GM18517 (cell line): ENCODE results near the gene ACTRT3.

Experiments used
- ATAC-seq: cut with Tn5 transposase; IDR thresholded peaks from one replicate; pipeline ENCODE4 v1.9.1; 2021; ENCODE audit warnings: mild to moderate bottlenecking, moderate library complexity; ENCODE audit not compliant: unreplicated experiment

The ACTRT3 gene

GRCh38 chr3:169769287-169770181 is at the start of gene ACTRT3:
Gene ACTRT3 (minus strand): TSS chr3:169769561. CDS start chr3:169769520, 41 bp downstream.
- ATAC-seq = peak; percentile 20

GRCh38 chr3:169818316-169818715 is 49.0 kb upstream of the ACTRT3 start:
- no peak for ATAC-seq

GRCh38 chr3:169815590-169816150 is 46.3 kb upstream of the ACTRT3 start:
- no peak for ATAC-seq

GRCh38 chr3:169813757-169814517 is 44.6 kb upstream of the ACTRT3 start:
- peak; percentile 92 for ATAC-seq

GRCh38 chr3:169813278-169813677 is 43.9 kb upstream of the ACTRT3 start:
- no peak for ATAC-seq

GRCh38 chr3:169812332-169813235 is 43.2 kb upstream of the ACTRT3 start, which contains the start of the genes LRRC34 and LRRIQ4:
Gene LRRC34 (minus strand): TSS chr3:169812904. CDS start chr3:169812548, 356 bp downstream.
Gene LRRIQ4 (plus strand): TSS chr3:169812870. CDS start chr3:169821922, 9,052 bp downstream.
- peak; percentile 54 for ATAC-seq

GRCh38 chr3:169811631-169812331 is 42.4 kb upstream of the ACTRT3 start:
- no peak for ATAC-seq

GRCh38 chr3:169809230-169809795 is 40.0 kb upstream of the ACTRT3 start:
- no peak for ATAC-seq

GRCh38 chr3:169804681-169805080 is 35.3 kb upstream of the ACTRT3 start:
- no peak for ATAC-seq

- no peak for ATAC-seq
Observed at GRCh38 chr3:169792359-169792758, 23.0 kb upstream of the ACTRT3 start.

- no peak for ATAC-seq
Observed at GRCh38 chr3:169790687-169791429, 21.5 kb upstream of the ACTRT3 start.

- no peak for ATAC-seq
Observed at GRCh38 chr3:169790219-169790618, 20.9 kb upstream of the ACTRT3 start.

- no peak for ATAC-seq
Observed at GRCh38 chr3:169787791-169788190, 18.4 kb upstream of the ACTRT3 start.

GRCh38 chr3:169787120-169787519 is 17.8 kb upstream of the ACTRT3 start:
- ATAC-seq = no peak

- no peak for ATAC-seq
Observed at GRCh38 chr3:169781209-169781855, 12.0 kb upstream of the ACTRT3 start.

GRCh38 chr3:169780742-169781141 is 11.4 kb upstream of the ACTRT3 start:
- ATAC-seq = no peak

- no peak for ATAC-seq
Observed at GRCh38 chr3:169777822-169778221, 8.5 kb upstream of the ACTRT3 start.

GRCh38 chr3:169774186-169774585 is 4.8 kb upstream of the ACTRT3 start:
- ATAC-seq = no peak
